ENCODE data around the gene CHRNE. TPM values are rescaled to one million over a fixed set of nuclear protein-coding genes. Genes with fewer than 3 reads are reported as not detected.

The CHRNE gene
- total RNA-seq, 4 donors from 2014 or later = 0.13 to 1.2 (median 0.63) TPM; not detected in 1

GRCh38 chr17:4849011-4849536 lies 53.8 kb downstream of the CHRNE start:
- Histone ChIP-seq H3K27ac (replicated peaks in 1 of 4) (peak overlapping the region in 2 of 4 donors; percentile 13 to 39), H3K4me3 (no peak overlapping the region), H3K9me3 (no peaks in the 10 kb centered on the region), H3K36me3 (peaks cover 0 to 4% (median under 1%) of the 10 kb centered on the region in 4 donors), H3K4me1 (peaks cover 18 to 54% (median 38%) of the 10 kb centered on the region in 4 donors), H3K27me3 (no peaks in the 10 kb centered on the region)
- no peak for DNase-seq (ENCODE audit: extremely low spot score)
- no peak for TF ChIP-seq POLR2A (IDR thresholded peaks at IDR 0.05; ENCODE audit: low read depth)
- intact Hi-C loops (cut with DNase I) = no loop called here
- WGBS = 68% methylated on average over 5 of the region's 5 CpGs

Other genes with a start within 250 kb of the CHRNE start
- gene PELP1, start 199.0 kb downstream of the CHRNE start, total RNA-seq = 10 to 100 TPM; 17.0 to 35.0 (median 24.0) TPM
- gene ARRB2, start 192.5 kb downstream of the CHRNE start, total RNA-seq = 10 to 100 TPM; 25.4 to 41.4 (median 31.4) TPM
- 10 to 100 TPM; 23.3 to 36.4 (median 26.6) TPM for gene MED11, start 171.7 kb downstream of the CHRNE start, total RNA-seq
- gene ZMYND15, start 163.3 kb downstream of the CHRNE start, total RNA-seq = under 1 TPM in 3 of 4 donors, not detected in 1; 0.23 to 0.50 (median 0.42) TPM
- 10 to 100 TPM in 2 of 4 donors, 1 to 10 TPM in 2; 5.8 to 21.7 (median 9.4) TPM for gene CXCL16, start 163.2 kb downstream of the CHRNE start, total RNA-seq
- not detected for gene TM4SF5, start 131.2 kb downstream of the CHRNE start, total RNA-seq
- gene VMO1, start 116.7 kb downstream of the CHRNE start, total RNA-seq = 1 to 10 TPM in 3 of 4 donors, under 1 TPM in 1; 0.86 to 3.3 (median 2.6) TPM
- not detected for gene GLTPD2, start 114.1 kb downstream of the CHRNE start, total RNA-seq
- 100 to 1,000 TPM; 162 to 205 (median 190) TPM for gene PSMB6, start 106.9 kb downstream of the CHRNE start, total RNA-seq
- gene PLD2, start 95.9 kb downstream of the CHRNE start, total RNA-seq = 10 to 100 TPM in 3 of 4 donors, 1 to 10 TPM in 1; 9.6 to 15.2 (median 12.0) TPM
- 10 to 100 TPM; 28.8 to 55.2 (median 38.8) TPM for gene MINK1, start 69.8 kb downstream of the CHRNE start, total RNA-seq
- 1 to 10 TPM in 2 of 4 donors, under 1 TPM in 2; 0.32 to 1.5 (median 0.88) TPM for gene C17orf107, start 3.6 kb downstream of the CHRNE start, total RNA-seq
- gene GP1BA, start 29.2 kb upstream of the CHRNE start, total RNA-seq = under 1 TPM in 1 of 4 donors, not detected in 3; 0.33 TPM
- 10 to 100 TPM; 38.8 to 73.4 (median 55.5) TPM for gene SLC25A11, start 36.9 kb upstream of the CHRNE start, total RNA-seq
- 10 to 100 TPM; 59.8 to 96.3 (median 69.5) TPM for gene RNF167, start 37.2 kb upstream of the CHRNE start, total RNA-seq
- 1,000 to 10,000 TPM; 1,019 to 1,635 (median 1,341) TPM for gene PFN1, start 45.4 kb upstream of the CHRNE start, total RNA-seq
- gene ENO3, start 48.0 kb upstream of the CHRNE start, total RNA-seq = 1 to 10 TPM; 1.2 to 7.2 (median 2.1) TPM
- 10 to 100 TPM; 45.5 to 74.7 (median 63.6) TPM for gene SPAG7, start 64.7 kb upstream of the CHRNE start, total RNA-seq
- gene CAMTA2, start 84.6 kb upstream of the CHRNE start, total RNA-seq = 10 to 100 TPM; 24.0 to 48.2 (median 28.4) TPM
- 1 to 10 TPM; 1.3 to 4.6 (median 3.0) TPM for gene INCA1, start 94.4 kb upstream of the CHRNE start, total RNA-seq
- gene KIF1C, start 94.9 kb upstream of the CHRNE start, total RNA-seq = 100 to 1,000 TPM; 157 to 251 (median 187) TPM
- not detected for gene SLC52A1, start 132.3 kb upstream of the CHRNE start, total RNA-seq
- 1 to 10 TPM; 4.1 to 6.2 (median 5.3) TPM for gene ZFP3, start 175.4 kb upstream of the CHRNE start, total RNA-seq
- 10 to 100 TPM in 2 of 4 donors, 1 to 10 TPM in 2; 8.4 to 12.5 (median 10.8) TPM for gene ZNF232, start 208.8 kb upstream of the CHRNE start, total RNA-seq
- gene USP6, start 212.9 kb upstream of the CHRNE start, total RNA-seq = 1 to 10 TPM in 1 of 4 donors, under 1 TPM in 2, not detected in 1; 0.06 to 2.9 (median 0.33) TPM

Measured in esophagus muscularis mucosa (tissue), 4 donors.